ENCODE data around the gene MBD1.
"Not testable (repeated sequence)": the region's sequence is repeated elsewhere in the genome, so short reads cannot be mapped to it uniquely, and the experiment has no call there.

The MBD1 gene

GRCh38 chr18:50297621-50298442, 16.5 kb upstream of the MBD1 start:
- TF ChIP-seq CTCF (IDR thresholded peaks at IDR 0.05; ENCODE audit: poor library complexity, severe bottlenecking): no peak
- no peaks in the 10 kb centered on the region for H3K27me3 ChIP-seq (ENCODE audit: insufficient read depth, poor library complexity, severe bottlenecking)
- peak overlapping the region; percentile 27 for H3K4me3 ChIP-seq (ENCODE audit: severe bottlenecking)
- DNase-seq (ENCODE audit: low spot score): no peak
- no peak overlapping the region for H3K27ac ChIP-seq (ENCODE audit: poor library complexity, severe bottlenecking)
- peak; percentile 93 for ATAC-seq (ENCODE audit: low read depth)
- no peaks in the 10 kb centered on the region for H3K36me3 ChIP-seq (ENCODE audit: low read depth)
- peaks cover 2% of the 10 kb centered on the region for H3K4me1 ChIP-seq (ENCODE audit: insufficient read depth, poor library complexity, severe bottlenecking)
- no peaks in the 10 kb centered on the region for H3K9me3 ChIP-seq (ENCODE audit: severe bottlenecking)

- H3K27me3 ChIP-seq (ENCODE audit: insufficient read depth, poor library complexity, severe bottlenecking): no peaks in the 10 kb centered on the region
- H3K9me3 ChIP-seq (ENCODE audit: severe bottlenecking): no peaks in the 10 kb centered on the region
- H3K27ac ChIP-seq (ENCODE audit: poor library complexity, severe bottlenecking): no peak overlapping the region
- TF ChIP-seq CTCF (IDR thresholded peaks at IDR 0.05; ENCODE audit: poor library complexity, severe bottlenecking): no peak
- no peak for DNase-seq (ENCODE audit: low spot score)
- H3K4me3 ChIP-seq (ENCODE audit: severe bottlenecking): no peak overlapping the region
- H3K4me1 ChIP-seq (ENCODE audit: insufficient read depth, poor library complexity, severe bottlenecking): peaks cover 4% of the 10 kb centered on the region
- H3K36me3 ChIP-seq (ENCODE audit: low read depth): no peaks in the 10 kb centered on the region
- ATAC-seq (ENCODE audit: low read depth): no peak
These were observed 11.7 kb upstream of the MBD1 start for GRCh38 chr18:50293039-50293438.

GRCh38 chr18:50289108-50289443, 7.8 kb upstream of the MBD1 start:
- no peak for DNase-seq (ENCODE audit: low spot score)
- Histone ChIP-seq H3K4me3 (ENCODE audit: severe bottlenecking) (no peak overlapping the region), H3K27me3 (ENCODE audit: insufficient read depth, poor library complexity, severe bottlenecking) (no peaks in the 10 kb centered on the region), H3K4me1 (ENCODE audit: insufficient read depth, poor library complexity, severe bottlenecking) (peaks cover 2% of the 10 kb centered on the region), H3K9me3 (ENCODE audit: severe bottlenecking) (no peaks in the 10 kb centered on the region), H3K36me3 (ENCODE audit: low read depth) (peaks cover 13% of the 10 kb centered on the region), H3K27ac (ENCODE audit: poor library complexity, severe bottlenecking) (no peak overlapping the region)
- no peak for TF ChIP-seq CTCF (IDR thresholded peaks at IDR 0.05; ENCODE audit: poor library complexity, severe bottlenecking)
- no peak for ATAC-seq (ENCODE audit: low read depth)

GRCh38 chr18:50288348-50289107, 7.2 kb upstream of the MBD1 start:
- not testable (repeated sequence) for H3K27me3 ChIP-seq (ENCODE audit: insufficient read depth, poor library complexity, severe bottlenecking); H3K4me1 ChIP-seq (ENCODE audit: insufficient read depth, poor library complexity, severe bottlenecking); H3K9me3 ChIP-seq (ENCODE audit: severe bottlenecking); ATAC-seq (ENCODE audit: low read depth); DNase-seq (ENCODE audit: low spot score)
- H3K4me3 ChIP-seq (ENCODE audit: severe bottlenecking): peak overlapping the region; percentile 56
- peak overlapping the region; percentile 22 for H3K27ac ChIP-seq (ENCODE audit: poor library complexity, severe bottlenecking)
- peaks cover 18% of the 10 kb centered on the region for H3K36me3 ChIP-seq (ENCODE audit: low read depth)

- Histone ChIP-seq H3K4me3 (ENCODE audit: severe bottlenecking) (peak within 1 kb of the TSS; percentile 56), H3K9me3 (ENCODE audit: severe bottlenecking) (no peaks in the 10 kb centered on the region), H3K36me3 (ENCODE audit: low read depth) (peaks cover 21% of the 10 kb centered on the region), H3K27me3 (ENCODE audit: insufficient read depth, poor library complexity, severe bottlenecking) (no peaks in the 10 kb centered on the region), H3K4me1 (ENCODE audit: insufficient read depth, poor library complexity, severe bottlenecking) (peaks cover 2% of the 10 kb centered on the region), H3K27ac (ENCODE audit: poor library complexity, severe bottlenecking) (peak within 1 kb of the TSS; percentile 22)
- DNase-seq (ENCODE audit: low spot score) (peak; percentile 97), ATAC-seq (ENCODE audit: low read depth) (peak; percentile 89)
- peak; percentile 41 for TF ChIP-seq CTCF (IDR thresholded peaks at IDR 0.05; ENCODE audit: poor library complexity, severe bottlenecking)
These were observed 6.4 kb upstream of the MBD1 start, which contains the start of gene CXXC1 for GRCh38 chr18:50287441-50288347. TSS of gene CXXC1 (minus strand) at chr18:50287692. CDS start at chr18:50287589, 103 bp downstream.

Measured in RWPE2 (cell line).